ENCODE data around the gene XYLT1. TPM values are rescaled to one million over a fixed set of nuclear protein-coding genes. Genes with fewer than 3 reads are reported as not detected.

The XYLT1 gene
- total RNA-seq, 5 donors from 2014 or later (not counting 1 experiment from before 2014, with no cell fraction given), result 25.8 to 70.6 (median 57.8) TPM

GRCh38 chr16:17301593-17302135 lies 169.1 kb downstream of the XYLT1 start:
- H3K36me3 Mint-ChIP-seq, result peaks cover 5% of the 10 kb centered on the region
- H3K9me3 Mint-ChIP-seq, result no peaks in the 10 kb centered on the region
- CTCF ChIA-PET, result interaction anchor here in 1 of 2 donors (0.7 kb wide), 1 partner anchor 13 kb away, joined by 3 read pairs; no protein-coding TSS in a partner anchor
- 80% methylated on average over 7 of the region's 10 CpGs for WGBS (ENCODE audit: insufficient coverage)
- H3K4me1 ChIP-seq (ENCODE audit: control insufficient read depth in 1 of 2, extremely low read depth in 1 of 2, insufficient read depth in 2 of 2, low read length in 2 of 2), result peaks cover 23 to 32% of the 10 kb centered on the region in 2 experiments
- H3K9me3 ChIP-seq, result no peaks in the 10 kb centered on the region
- POLR2A ChIA-PET, result no interaction called here
- H3K27me3 ChIP-seq (replicated peaks in 1 of 2; ENCODE audit: control insufficient read depth in 2 of 2, extremely low read depth in 1 of 2, insufficient read depth in 2 of 2, low read length in 1 of 2), result no peaks in the 10 kb centered on the region
- no peak overlapping the region for H3K4me3 Mint-ChIP-seq
- H3K27me3 Mint-ChIP-seq, result no peaks in the 10 kb centered on the region
- no peak overlapping the region for H3K27ac Mint-ChIP-seq
- peaks cover 33 to 55% (median 54%) of the 10 kb centered on the region in 3 donors for H3K4me1 Mint-ChIP-seq
- no peak overlapping the region for H3K27ac ChIP-seq (ENCODE audit: low read length)
- ATAC-seq (replicated peaks in 1 of 4) (peak in 1 of 4 experiments; percentile 28), DNase-seq (peak in 1 of 35 experiments; percentile 27)
- H3K36me3 ChIP-seq (ENCODE audit: control insufficient read depth in 2 of 2, extremely low read depth in 1 of 2, insufficient read depth in 1 of 2, low read length in 1 of 2), result no peaks in the 10 kb centered on the region
- H3K4me3 ChIP-seq (ENCODE audit: control insufficient read depth in 1 of 2, extremely low read depth in 1 of 2, low read length in 1 of 2), result no peak overlapping the region

GRCh38 chr16:17301184-17301583 lies 169.6 kb downstream of the XYLT1 start:
- Histone ChIP-seq H3K4me1 (ENCODE audit: control insufficient read depth in 1 of 2, extremely low read depth in 1 of 2, insufficient read depth in 2 of 2, low read length in 2 of 2) (peaks cover 22 to 31% of the 10 kb centered on the region in 2 experiments), H3K27me3 (replicated peaks in 1 of 2; ENCODE audit: control insufficient read depth in 2 of 2, extremely low read depth in 1 of 2, insufficient read depth in 2 of 2, low read length in 1 of 2) (no peaks in the 10 kb centered on the region), H3K9me3 (no peaks in the 10 kb centered on the region), H3K4me3 (ENCODE audit: control insufficient read depth in 1 of 2, extremely low read depth in 1 of 2, low read length in 1 of 2) (no peak overlapping the region), H3K36me3 (ENCODE audit: control insufficient read depth in 2 of 2, extremely low read depth in 1 of 2, insufficient read depth in 1 of 2, low read length in 1 of 2) (no peaks in the 10 kb centered on the region), H3K27ac (ENCODE audit: low read length) (no peak overlapping the region)
- ChIA-PET CTCF (no interaction called here), POLR2A (interaction anchor here in 1 of 2 donors (0.6 kb wide), 1 partner anchor 16 kb away, joined by 8 read pairs; no protein-coding TSS in a partner anchor)
- Mint-ChIP-seq H3K27ac (no peak overlapping the region), H3K9me3 (no peaks in the 10 kb centered on the region), H3K4me1 (peaks cover 31 to 59% (median 55%) of the 10 kb centered on the region in 3 donors), H3K27me3 (no peaks in the 10 kb centered on the region), H3K4me3 (no peak overlapping the region), H3K36me3 (peaks cover 5% of the 10 kb centered on the region)
- WGBS (ENCODE audit: insufficient coverage), result no CpG with 5 or more reads among the region's 4 CpGs
- no peak for DNase-seq
- no peak for ATAC-seq (replicated peaks in 1 of 4)

GRCh38 chr16:17299790-17300189 lies 171.0 kb downstream of the XYLT1 start:
- ATAC-seq (replicated peaks in 1 of 4) (no peak), DNase-seq (no peak)
- ChIA-PET POLR2A (no interaction called here), CTCF (interaction anchor here in 1 of 2 donors (0.6 kb wide), 1 partner anchor 29 kb away, joined by 3 read pairs; no protein-coding TSS in a partner anchor)
- Mint-ChIP-seq H3K36me3 (peaks cover 8% of the 10 kb centered on the region), H3K4me1 (peaks cover 25 to 50% (median 43%) of the 10 kb centered on the region in 3 donors), H3K4me3 (no peak overlapping the region), H3K27me3 (no peaks in the 10 kb centered on the region), H3K9me3 (no peaks in the 10 kb centered on the region), H3K27ac (no peak overlapping the region)
- Histone ChIP-seq H3K27me3 (replicated peaks in 1 of 2; ENCODE audit: control insufficient read depth in 2 of 2, extremely low read depth in 1 of 2, insufficient read depth in 2 of 2, low read length in 1 of 2) (no peaks in the 10 kb centered on the region), H3K4me1 (ENCODE audit: control insufficient read depth in 1 of 2, extremely low read depth in 1 of 2, insufficient read depth in 2 of 2, low read length in 2 of 2) (peaks cover 13 to 17% of the 10 kb centered on the region in 2 experiments), H3K36me3 (ENCODE audit: control insufficient read depth in 2 of 2, extremely low read depth in 1 of 2, insufficient read depth in 1 of 2, low read length in 1 of 2) (no peaks in the 10 kb centered on the region), H3K9me3 (no peaks in the 10 kb centered on the region), H3K4me3 (ENCODE audit: control insufficient read depth in 1 of 2, extremely low read depth in 1 of 2, low read length in 1 of 2) (no peak overlapping the region), H3K27ac (ENCODE audit: low read length) (no peak overlapping the region)
- WGBS (ENCODE audit: insufficient coverage), result 90% methylated on average over 7 of the region's 7 CpGs

GRCh38 chr16:17298238-17298637 lies 172.5 kb downstream of the XYLT1 start:
- POLR2A ChIA-PET, result no interaction called here
- no peak for ATAC-seq (replicated peaks in 1 of 4)
- peaks cover 9% of the 10 kb centered on the region for H3K36me3 Mint-ChIP-seq

GRCh38 chr16:17296431-17296830 lies 174.3 kb downstream of the XYLT1 start:
- Histone ChIP-seq H3K27ac (ENCODE audit: low read length) (no peak overlapping the region), H3K27me3 (replicated peaks in 1 of 2; ENCODE audit: control insufficient read depth in 2 of 2, extremely low read depth in 1 of 2, insufficient read depth in 2 of 2, low read length in 1 of 2) (no peaks in the 10 kb centered on the region), H3K4me1 (ENCODE audit: control insufficient read depth in 1 of 2, extremely low read depth in 1 of 2, insufficient read depth in 2 of 2, low read length in 2 of 2) (peaks cover 0 to under 1% of the 10 kb centered on the region in 2 experiments), H3K36me3 (ENCODE audit: control insufficient read depth in 2 of 2, extremely low read depth in 1 of 2, insufficient read depth in 1 of 2, low read length in 1 of 2) (no peaks in the 10 kb centered on the region), H3K9me3 (no peaks in the 10 kb centered on the region), H3K4me3 (ENCODE audit: control insufficient read depth in 1 of 2, extremely low read depth in 1 of 2, low read length in 1 of 2) (no peak overlapping the region)
- Mint-ChIP-seq H3K9me3 (no peaks in the 10 kb centered on the region), H3K4me3 (no peak overlapping the region), H3K27ac (no peak overlapping the region), H3K36me3 (peaks cover 19% of the 10 kb centered on the region), H3K27me3 (no peaks in the 10 kb centered on the region), H3K4me1 (peaks cover 11 to 28% (median 13%) of the 10 kb centered on the region in 3 donors)
- WGBS (ENCODE audit: insufficient coverage), result 98% methylated on average over 7 of the region's 7 CpGs
- CTCF ChIA-PET, result no interaction called here
- POLR2A ChIA-PET, result no interaction called here
- DNase-seq (no peak), ATAC-seq (replicated peaks in 1 of 4) (no peak)

More at GRCh38 chr16:17298238-17298637, 172.5 kb downstream of the XYLT1 start:
- Histone ChIP-seq H3K4me3 (ENCODE audit: control insufficient read depth in 1 of 2, extremely low read depth in 1 of 2, low read length in 1 of 2) (no peak overlapping the region), H3K4me1 (ENCODE audit: control insufficient read depth in 1 of 2, extremely low read depth in 1 of 2, insufficient read depth in 2 of 2, low read length in 2 of 2) (peaks cover 10 to 15% of the 10 kb centered on the region in 2 experiments), H3K36me3 (ENCODE audit: control insufficient read depth in 2 of 2, extremely low read depth in 1 of 2, insufficient read depth in 1 of 2, low read length in 1 of 2) (no peaks in the 10 kb centered on the region), H3K27ac (ENCODE audit: low read length) (no peak overlapping the region), H3K9me3 (no peaks in the 10 kb centered on the region), H3K27me3 (replicated peaks in 1 of 2; ENCODE audit: control insufficient read depth in 2 of 2, extremely low read depth in 1 of 2, insufficient read depth in 2 of 2, low read length in 1 of 2) (no peaks in the 10 kb centered on the region)
- Mint-ChIP-seq H3K4me3 (no peak overlapping the region), H3K4me1 (peaks cover 23 to 42% (median 28%) of the 10 kb centered on the region in 3 donors), H3K27ac (no peak overlapping the region), H3K27me3 (no peaks in the 10 kb centered on the region), H3K9me3 (no peaks in the 10 kb centered on the region)
- WGBS (ENCODE audit: insufficient coverage), result 100% methylated on average over 3 of the region's 9 CpGs
- no peak for DNase-seq
- CTCF ChIA-PET, result no interaction called here

- Mint-ChIP-seq H3K36me3 (peaks cover 19% of the 10 kb centered on the region), H3K9me3 (no peaks in the 10 kb centered on the region), H3K27me3 (no peaks in the 10 kb centered on the region), H3K4me1 (peaks cover 10 to 28% (median 13%) of the 10 kb centered on the region in 3 donors), H3K4me3 (no peak overlapping the region), H3K27ac (no peak overlapping the region)
- DNase-seq (no peak), ATAC-seq (replicated peaks in 1 of 4) (no peak)
- no peaks in the 10 kb centered on the region for H3K4me1 ChIP-seq (ENCODE audit: control insufficient read depth in 1 of 2, extremely low read depth in 1 of 2, insufficient read depth in 2 of 2, low read length in 2 of 2)
- no peaks in the 10 kb centered on the region for H3K27me3 ChIP-seq (replicated peaks in 1 of 2; ENCODE audit: control insufficient read depth in 2 of 2, extremely low read depth in 1 of 2, insufficient read depth in 2 of 2, low read length in 1 of 2)
- H3K9me3 ChIP-seq, result no peaks in the 10 kb centered on the region
- no CpG with 5 or more reads among the region's 5 CpGs for WGBS (ENCODE audit: insufficient coverage)
- no peak overlapping the region for H3K27ac ChIP-seq (ENCODE audit: low read length)
- H3K36me3 ChIP-seq (ENCODE audit: control insufficient read depth in 2 of 2, extremely low read depth in 1 of 2, insufficient read depth in 1 of 2, low read length in 1 of 2), result no peaks in the 10 kb centered on the region
- H3K4me3 ChIP-seq (ENCODE audit: control insufficient read depth in 1 of 2, extremely low read depth in 1 of 2, low read length in 1 of 2), result no peak overlapping the region
- CTCF ChIA-PET, result interaction anchor here in 1 of 2 donors (0.7 kb wide), 1 partner anchor 27 kb away, joined by 4 read pairs; no protein-coding TSS in a partner anchor
- POLR2A ChIA-PET, result no interaction called here
Observed at GRCh38 chr16:17295948-17296347, 174.8 kb downstream of the XYLT1 start.

Data from T-cell (primary cell).